Activated naive CD4-positive, alpha-beta T cell treated with anti-CD3 and anti-CD28 coated beads, Interleukin-2, amount 50 U/mL, for 72 hours (primary cell): ENCODE results near the gene MAPK7. TPM values are rescaled to one million over a fixed set of nuclear protein-coding genes. Genes with fewer than 3 reads are reported as not detected.

Source experiments
- ATAC-seq, 2 donors: fragments of 150-1000 bp; cut with Tn5 transposase; 2 replicates each; pipeline ENCODE4 v1.10.0; 2021; ENCODE audit warnings: mild to moderate bottlenecking in 2 of 2, moderate library complexity in 2 of 2
- DNase-seq, 2 donors: peaks; one replicate each; pipeline ENCODE4 v3.0.0; 2021 to 2022; ENCODE audit warnings: low spot score in 2 of 2
- H3K27ac Mint-ChIP-seq, 2 donors: one replicate each; pipeline ENCODE4 v1.8.0; 2022; ENCODE audit warnings: mild to moderate bottlenecking in 2 of 2, mixed read lengths in 2 of 2
- H3K36me3 Mint-ChIP-seq, 2 donors: one replicate each; pipeline ENCODE4 v1.8.0; 2022; ENCODE audit warnings: mixed read lengths in 2 of 2
- H3K9me3 Mint-ChIP-seq, 2 donors: one replicate each; pipeline ENCODE4 v1.8.0; 2022; ENCODE audit warnings: mixed read lengths in 2 of 2
- total RNA-seq, 2 donors: library from RNA; stranded (reverse); gene quantifications; one replicate each; pipeline ENCODE4 v1.2.3, GENCODE V29; 2022

MAPK7 gene
- 10 to 100 TPM in 1 of 2 donors, 1 to 10 TPM in 1; 9.1 to 33.4 TPM for total RNA-seq

GRCh38 chr17:19378416-19379360, at the start of gene MAPK7:
MAPK7 (plus strand) TSS chr17:19378498; CDS start chr17:19378901, 403 bp downstream.
- Mint-ChIP-seq H3K27ac (peak within 1 kb of the TSS; percentile 82 to 98), H3K36me3 (peaks cover 5 to 21% of the 10 kb centered on the region in 2 donors), H3K9me3 (no peaks in the 10 kb centered on the region)
- DNase-seq, result no peak
- peak in 1 of 2 donors; percentile 15 for ATAC-seq

GRCh38 chr17:19329136-19329535, 49.2 kb upstream of the MAPK7 start:
- H3K9me3 Mint-ChIP-seq, result peaks cover 0 to 7% of the 10 kb centered on the region in 2 donors
- no peak for DNase-seq
- no peak for ATAC-seq
- no peak overlapping the region for H3K27ac Mint-ChIP-seq
- H3K36me3 Mint-ChIP-seq, result peaks cover 0 to 8% of the 10 kb centered on the region in 2 donors

DNA sequence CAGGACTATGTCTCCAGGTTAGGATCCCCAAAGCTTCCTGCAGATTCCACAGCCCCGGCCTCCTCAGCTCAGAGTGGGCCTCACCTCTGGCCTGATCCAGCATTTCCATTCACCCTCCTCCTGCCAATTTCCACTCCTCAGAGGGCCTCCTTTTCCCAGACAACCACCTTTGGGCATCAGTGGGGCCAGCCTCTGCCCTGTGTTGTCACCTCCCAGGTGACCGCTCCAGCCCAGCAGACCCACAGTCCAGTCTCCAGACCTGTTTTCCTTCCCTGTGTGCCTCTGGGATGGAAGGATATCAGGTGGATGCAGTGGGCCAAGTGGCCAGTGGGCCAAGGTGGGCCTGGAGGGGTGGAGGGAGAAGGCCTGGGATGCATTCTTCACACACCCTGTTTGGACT, 48.5 kb upstream of the MAPK7 start:
- H3K36me3 Mint-ChIP-seq, result peaks cover 0 to 5% of the 10 kb centered on the region in 2 donors
- DNase-seq (no peak), ATAC-seq (no peak)
- H3K27ac Mint-ChIP-seq, result no peak overlapping the region
- H3K9me3 Mint-ChIP-seq, result peaks cover 0 to 7% of the 10 kb centered on the region in 2 donors

GRCh38 chr17:19330271-19330670, 48.0 kb upstream of the MAPK7 start:
- Mint-ChIP-seq H3K9me3 (peaks cover 0 to 4% of the 10 kb centered on the region in 2 donors), H3K27ac (no peak overlapping the region), H3K36me3 (peaks cover 0 to under 1% of the 10 kb centered on the region in 2 donors)
- ATAC-seq (no peak), DNase-seq (peak in 1 of 2 donors; percentile 20)

GRCh38 chr17:19331134-19331533, 47.2 kb upstream of the MAPK7 start:
- no peak for DNase-seq
- Mint-ChIP-seq H3K36me3 (no peaks in the 10 kb centered on the region), H3K9me3 (no peaks in the 10 kb centered on the region), H3K27ac (no peak overlapping the region)
- ATAC-seq, result no peak

DNA sequence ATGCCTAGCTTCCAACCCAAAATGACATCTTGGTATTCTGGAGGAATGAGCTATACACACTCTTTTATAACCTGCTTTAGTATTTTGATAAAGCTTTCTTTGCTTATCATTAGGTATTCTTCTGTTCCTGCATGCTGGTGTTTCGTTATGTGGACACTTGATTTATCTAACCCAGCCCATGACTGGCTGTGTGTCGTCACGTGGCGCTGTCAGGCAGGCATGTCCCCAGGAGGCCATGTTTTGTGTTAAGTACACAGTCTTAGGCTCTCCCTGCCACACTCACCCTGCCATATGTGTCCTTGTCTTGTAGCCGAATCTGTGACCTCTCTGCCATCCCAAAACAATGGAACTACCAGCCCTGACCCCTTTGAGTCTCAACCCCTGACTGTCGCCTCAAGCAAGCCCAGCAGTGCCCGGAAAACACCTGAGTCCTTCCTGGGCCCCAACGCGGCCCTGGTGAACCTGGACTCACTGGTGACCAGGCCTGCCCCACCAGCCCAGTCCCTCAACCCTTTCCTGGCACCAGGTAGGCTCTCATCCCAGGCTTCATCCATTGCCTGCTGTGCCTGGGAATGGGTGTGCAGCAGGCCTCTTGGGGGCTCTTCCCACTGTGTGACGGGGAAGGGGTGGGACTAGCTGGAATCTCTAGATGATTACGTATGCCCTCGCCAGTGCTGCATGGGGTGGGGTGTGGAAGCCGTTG, 46.6 kb upstream of the MAPK7 start:
- ATAC-seq, result no peak
- no peak overlapping the region for H3K27ac Mint-ChIP-seq
- H3K36me3 Mint-ChIP-seq, result no peaks in the 10 kb centered on the region
- DNase-seq, result peak in 1 of 2 donors; percentile 18
- H3K9me3 Mint-ChIP-seq, result no peaks in the 10 kb centered on the region

DNA sequence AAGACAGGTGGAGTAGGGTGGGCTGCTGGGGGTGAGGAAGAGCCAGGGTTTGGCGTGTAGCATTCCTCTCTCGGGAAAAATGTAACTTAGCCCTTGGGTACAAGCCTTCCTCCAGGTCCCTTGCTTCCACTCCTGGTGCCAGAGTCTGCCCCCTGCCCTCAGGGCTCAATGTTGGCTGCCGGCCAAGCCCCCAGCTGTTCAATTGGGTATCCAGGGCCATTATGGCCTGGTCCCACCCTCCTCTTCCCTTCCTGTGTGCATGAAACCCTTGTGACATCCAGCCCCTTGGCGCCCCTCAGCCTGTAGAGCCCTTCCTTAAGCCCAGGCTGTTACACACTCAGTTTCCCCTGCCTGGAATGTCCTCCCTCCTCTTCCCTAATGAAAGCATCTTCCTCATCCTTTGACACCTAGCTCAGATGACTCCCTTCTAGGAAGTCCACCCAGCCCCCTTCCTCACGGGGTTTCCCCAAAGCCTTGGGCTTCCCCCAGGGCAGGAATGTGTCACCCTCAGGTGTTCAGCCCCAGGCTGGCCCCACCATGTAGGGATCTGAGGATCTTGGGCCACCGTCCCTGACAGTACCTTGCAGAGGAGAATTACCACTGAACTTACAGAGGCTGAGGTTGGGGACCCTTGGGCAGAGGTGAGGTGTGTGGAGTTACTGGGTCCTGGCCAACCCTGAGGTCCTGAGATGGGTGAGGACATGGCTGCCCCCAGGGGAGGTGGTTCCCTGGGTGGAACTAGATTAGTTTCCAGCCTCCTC, 45.7 kb upstream of the MAPK7 start:
- ATAC-seq (peak; percentile 53 to 54), DNase-seq (no peak)
- no peaks in the 10 kb centered on the region for H3K36me3 Mint-ChIP-seq

GRCh38 chr17:19333132-19333440, 45.2 kb upstream of the MAPK7 start:
- DNase-seq (no peak), ATAC-seq (no peak)
- H3K27ac Mint-ChIP-seq, result no peak overlapping the region
- H3K36me3 Mint-ChIP-seq, result no peaks in the 10 kb centered on the region
- H3K9me3 Mint-ChIP-seq, result no peaks in the 10 kb centered on the region

More for the DNA sequence above, 45.7 kb upstream of the MAPK7 start:
- Mint-ChIP-seq H3K27ac (no peak overlapping the region), H3K9me3 (no peaks in the 10 kb centered on the region)

- no peak overlapping the region for H3K27ac Mint-ChIP-seq
- no peak for ATAC-seq
- H3K36me3 Mint-ChIP-seq, result no peaks in the 10 kb centered on the region
- DNase-seq, result no peak
- H3K9me3 Mint-ChIP-seq, result no peaks in the 10 kb centered on the region
Measured at GRCh38 chr17:19333736-19334290, 44.5 kb upstream of the MAPK7 start.

- H3K36me3 Mint-ChIP-seq, result no peaks in the 10 kb centered on the region
- no peak for ATAC-seq
- DNase-seq, result no peak
- no peak overlapping the region for H3K27ac Mint-ChIP-seq
- H3K9me3 Mint-ChIP-seq, result no peaks in the 10 kb centered on the region
Measured at GRCh38 chr17:19334331-19334730, 44.0 kb upstream of the MAPK7 start.

GRCh38 chr17:19335951-19336631, 42.2 kb upstream of the MAPK7 start:
- no peaks in the 10 kb centered on the region for H3K9me3 Mint-ChIP-seq
- ATAC-seq, result no peak
- H3K27ac Mint-ChIP-seq, result no peak overlapping the region
- DNase-seq, result no peak
- no peaks in the 10 kb centered on the region for H3K36me3 Mint-ChIP-seq

GRCh38 chr17:19336938-19337711, 41.2 kb upstream of the MAPK7 start:
- no peak for DNase-seq

GRCh38 chr17:19337712-19338023, 40.6 kb upstream of the MAPK7 start:
- DNase-seq (no peak), ATAC-seq (peak in 1 of 2 donors; percentile 7)

More at GRCh38 chr17:19336938-19337711, 41.2 kb upstream of the MAPK7 start:
- no peak for ATAC-seq
- no peak overlapping the region for H3K27ac Mint-ChIP-seq
- H3K9me3 Mint-ChIP-seq, result no peaks in the 10 kb centered on the region
- H3K36me3 Mint-ChIP-seq, result no peaks in the 10 kb centered on the region

GRCh38 chr17:19338031-19338990, 40.0 kb upstream of the MAPK7 start:
- H3K36me3 Mint-ChIP-seq, result no peaks in the 10 kb centered on the region
- H3K27ac Mint-ChIP-seq, result no peak overlapping the region
- no peaks in the 10 kb centered on the region for H3K9me3 Mint-ChIP-seq
- peak; percentile 84 to 91 for ATAC-seq
- DNase-seq, result peak in 1 of 2 donors; percentile 67

More at GRCh38 chr17:19337712-19338023, 40.6 kb upstream of the MAPK7 start:
- H3K9me3 Mint-ChIP-seq, result no peaks in the 10 kb centered on the region
- H3K36me3 Mint-ChIP-seq, result no peaks in the 10 kb centered on the region
- H3K27ac Mint-ChIP-seq, result no peak overlapping the region
